GM19025 (cell line): ENCODE measurements around the gene CANT1.
"Not testable (repeated sequence)": the region's sequence is repeated elsewhere in the genome, so short reads cannot be mapped to it uniquely, and the experiment has no call there.

Experiments
- ATAC-seq: cut with Tn5 transposase; IDR thresholded peaks from one replicate; pipeline ENCODE4 v1.9.1; 2021; ENCODE audit warnings: mild to moderate bottlenecking, low read depth, moderate library complexity; ENCODE audit not compliant: unreplicated experiment

CANT1 gene

DNA sequence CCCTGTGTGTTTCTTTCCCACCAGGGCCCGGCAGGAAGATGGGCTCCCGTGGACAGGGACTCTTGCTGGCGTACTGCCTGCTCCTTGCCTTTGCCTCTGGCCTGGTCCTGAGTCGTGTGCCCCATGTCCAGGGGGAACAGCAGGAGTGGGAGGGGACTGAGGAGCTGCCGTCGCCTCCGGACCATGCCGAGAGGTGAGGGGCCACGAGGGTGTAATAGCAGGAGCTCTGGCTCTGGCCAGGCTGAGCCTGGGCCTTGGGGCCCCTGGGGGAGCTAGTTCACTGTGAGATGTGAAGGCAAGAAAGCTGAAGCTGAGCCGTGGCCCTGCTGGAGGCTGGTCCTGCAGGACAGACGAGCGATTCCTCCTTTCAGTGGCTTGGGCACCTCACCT, 34.4 kb upstream of the CANT1 start:
- no peak for ATAC-seq

DNA sequence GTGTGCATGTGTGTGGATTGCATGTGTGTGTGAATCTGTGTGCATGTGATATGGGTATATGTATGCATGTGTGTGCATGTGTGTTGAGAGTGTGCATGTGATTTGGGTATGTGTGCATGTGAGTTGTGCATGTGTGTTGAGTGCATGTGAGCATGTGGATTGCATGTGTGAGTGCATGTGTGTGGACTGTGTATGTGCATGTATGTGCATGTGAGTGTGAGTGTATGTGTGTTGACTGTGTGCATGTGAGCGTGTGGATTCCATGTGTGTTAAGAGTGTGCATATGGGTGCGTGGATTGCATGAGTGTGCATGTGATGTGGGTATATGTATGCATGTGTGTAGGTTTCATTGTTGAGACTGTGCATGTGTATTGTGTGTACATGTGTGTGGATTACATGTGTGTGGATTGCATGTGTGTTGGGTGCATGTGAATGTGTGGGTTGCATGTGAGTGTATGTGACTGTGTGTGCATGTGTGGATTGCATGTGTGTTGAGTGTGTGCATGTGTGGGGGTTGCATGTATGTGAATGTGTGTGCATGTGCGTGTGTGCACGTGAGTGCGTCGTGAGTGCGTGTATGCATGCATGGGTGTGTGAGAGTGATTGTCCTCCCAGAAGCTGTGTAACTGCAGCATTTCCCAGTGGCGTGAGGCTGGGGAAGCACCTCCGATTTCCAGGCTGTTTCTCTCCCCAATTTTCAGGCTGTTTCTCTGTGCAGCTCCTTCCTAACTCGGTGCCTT, 33.8 kb upstream of the CANT1 start:
- ATAC-seq = no peak

DNA sequence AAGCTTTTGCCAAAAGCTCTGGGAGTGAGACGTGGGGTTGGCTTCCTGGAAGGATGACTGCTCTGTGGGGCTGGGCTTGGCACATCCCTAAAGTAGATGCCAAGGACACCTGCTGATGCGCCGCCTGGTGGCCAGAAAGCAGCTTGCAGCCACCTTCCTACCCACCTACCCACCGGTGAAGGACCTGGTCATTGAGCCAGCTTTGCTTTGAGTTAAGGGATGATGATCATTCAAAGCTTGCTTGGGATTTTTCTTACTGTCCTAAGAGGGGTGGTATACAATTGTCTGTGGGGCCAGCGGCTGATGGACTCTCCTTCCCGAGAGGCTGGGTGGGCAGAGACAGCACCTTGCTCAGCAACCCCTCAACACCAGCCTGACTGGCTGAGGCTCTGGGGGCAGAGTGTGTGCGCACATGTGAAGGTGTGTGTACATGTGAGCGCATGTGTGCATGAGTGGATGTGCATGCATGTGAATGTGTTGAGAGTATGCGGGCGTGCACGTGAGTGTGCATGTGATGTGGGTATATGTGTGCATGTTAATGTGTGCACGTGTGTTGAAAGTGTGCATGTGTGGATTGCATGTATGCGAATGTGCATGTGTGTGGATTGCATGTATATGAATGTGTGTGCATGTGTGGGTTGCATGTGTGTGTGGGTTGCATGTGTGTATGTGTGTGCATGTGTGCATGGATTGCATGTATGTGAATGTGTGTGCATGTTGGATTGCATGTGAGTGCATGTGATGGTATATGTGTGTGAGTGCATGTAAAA, 33.0 kb upstream of the CANT1 start:
- ATAC-seq = no peak

DNA sequence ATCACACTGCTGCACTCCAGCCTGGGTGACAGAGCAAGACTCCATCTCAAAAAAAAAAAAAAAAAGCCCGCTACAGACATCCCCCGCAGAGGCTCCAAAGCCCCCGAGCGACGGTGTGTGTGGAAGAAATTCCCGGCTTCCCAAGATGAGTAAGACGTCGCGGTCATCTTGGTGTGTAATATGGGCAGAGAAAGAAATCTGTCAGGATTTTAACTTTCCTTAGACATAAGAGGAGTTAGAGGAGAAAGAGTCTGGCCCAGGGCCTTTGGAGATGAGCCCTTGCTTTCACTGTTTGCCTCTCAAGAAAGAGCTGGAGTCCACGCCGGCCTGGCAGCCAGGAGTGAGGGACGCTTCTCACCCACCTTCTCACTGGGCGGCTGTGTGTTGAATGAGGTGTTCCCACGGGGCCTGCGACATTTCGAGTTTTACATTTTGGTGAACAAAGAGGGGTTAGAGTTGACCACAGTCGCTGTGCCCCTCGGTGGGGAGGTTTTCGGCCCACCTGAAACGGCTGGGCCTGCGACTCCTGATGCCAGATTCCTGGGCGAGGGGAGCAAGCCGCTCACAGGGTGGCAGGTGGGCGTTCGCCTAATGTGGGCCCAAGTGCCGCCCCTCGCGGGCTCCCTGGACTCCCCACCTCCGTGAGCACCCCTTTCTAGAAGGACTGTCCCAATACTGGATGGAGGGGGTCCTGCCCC, 32.3 kb upstream of the CANT1 start:
- ATAC-seq = no peak

DNA sequence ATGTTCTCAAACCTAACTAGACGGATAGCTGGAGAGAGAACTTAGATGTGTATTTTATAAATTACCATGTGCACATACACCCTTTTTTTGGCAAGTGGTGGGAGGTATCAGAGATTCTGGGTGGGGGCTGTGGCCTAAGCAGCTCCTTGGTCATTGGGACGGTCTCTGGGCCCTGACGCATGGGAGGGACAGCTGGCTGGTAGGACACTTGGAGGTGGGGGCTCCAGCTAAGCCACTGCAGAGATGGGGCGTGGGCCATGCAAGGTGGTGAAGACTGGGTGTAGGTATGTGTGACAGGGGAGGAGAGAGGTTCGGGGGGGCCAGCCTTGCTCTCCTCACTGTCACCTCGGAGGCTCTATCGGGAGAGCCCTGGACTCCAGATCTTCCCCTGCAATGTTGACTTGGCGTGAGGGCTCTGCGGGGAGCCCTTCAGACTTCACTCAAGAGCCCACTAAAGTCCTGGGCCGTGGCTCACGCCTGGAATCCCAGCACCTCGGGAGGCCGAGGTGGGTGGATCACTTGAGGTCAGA, 31.5 kb upstream of the CANT1 start:
- ATAC-seq = no peak

DNA sequence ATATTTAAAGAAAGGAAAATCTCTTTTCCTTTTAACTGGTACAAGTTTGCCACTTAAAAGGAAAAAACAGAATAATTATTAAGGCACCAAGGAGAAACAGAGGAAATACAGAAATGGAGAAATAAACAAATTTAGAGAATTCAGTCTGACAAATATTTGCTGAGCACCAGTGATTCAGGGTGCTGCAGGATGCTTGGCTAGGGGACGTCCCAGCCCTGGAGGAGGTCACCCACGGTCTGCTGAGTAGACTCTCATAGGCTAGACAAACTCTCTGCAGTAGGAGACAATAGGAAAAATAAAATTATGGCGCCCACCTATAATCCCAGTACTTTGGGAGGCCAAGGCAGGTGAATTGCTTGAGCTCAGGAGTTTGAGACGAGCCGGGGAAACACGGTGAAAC, 30.3 kb upstream of the CANT1 start:
- no peak for ATAC-seq

DNA sequence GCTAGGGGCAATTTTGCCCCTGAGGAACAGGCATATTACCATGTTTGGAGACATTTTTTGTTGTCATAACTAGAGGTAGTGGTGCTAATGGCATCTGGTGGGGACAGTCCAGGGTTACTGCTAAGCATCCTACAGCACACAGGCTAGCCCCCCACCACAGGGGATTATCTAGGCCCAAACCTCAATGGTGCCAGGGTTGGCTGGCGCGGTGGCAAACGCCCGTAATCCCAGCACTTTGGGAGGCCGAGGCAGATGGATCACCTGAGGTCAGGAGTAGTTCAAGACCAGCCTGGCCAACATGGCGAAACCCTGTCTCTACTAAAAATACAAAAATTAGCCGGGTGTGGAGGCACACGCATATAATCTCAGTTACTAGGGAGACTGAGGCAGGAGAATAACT, 29.6 kb upstream of the CANT1 start:
- ATAC-seq = no peak

DNA sequence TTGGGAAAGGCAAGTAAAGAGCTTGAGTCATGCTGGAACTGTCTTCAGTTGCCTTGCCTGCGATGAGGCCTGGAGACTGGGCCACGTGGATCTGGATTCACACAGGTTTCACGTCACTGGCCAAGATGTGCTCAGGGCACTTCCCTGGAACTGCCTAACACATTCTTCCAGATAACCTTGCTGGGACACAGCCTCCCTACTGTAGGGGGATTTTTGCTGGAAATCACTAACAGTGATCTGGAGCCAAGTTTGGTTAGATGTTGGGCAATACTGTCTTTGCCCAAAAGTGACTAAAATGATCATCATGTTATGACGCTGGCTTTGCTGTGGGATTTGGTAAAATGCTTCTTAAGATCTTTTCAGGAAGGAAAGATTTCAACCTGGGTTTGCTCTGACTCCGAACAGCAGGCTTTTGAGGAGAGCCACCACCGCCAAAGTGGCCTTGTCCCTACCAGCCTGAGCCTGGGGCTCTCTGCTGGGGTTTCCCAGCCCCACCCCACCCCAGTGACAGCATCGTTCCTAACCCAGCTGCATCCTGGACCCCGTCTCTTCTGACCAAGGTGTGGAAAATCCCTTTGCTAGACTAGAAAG, 29.1 kb upstream of the CANT1 start:
- no peak for ATAC-seq

DNA sequence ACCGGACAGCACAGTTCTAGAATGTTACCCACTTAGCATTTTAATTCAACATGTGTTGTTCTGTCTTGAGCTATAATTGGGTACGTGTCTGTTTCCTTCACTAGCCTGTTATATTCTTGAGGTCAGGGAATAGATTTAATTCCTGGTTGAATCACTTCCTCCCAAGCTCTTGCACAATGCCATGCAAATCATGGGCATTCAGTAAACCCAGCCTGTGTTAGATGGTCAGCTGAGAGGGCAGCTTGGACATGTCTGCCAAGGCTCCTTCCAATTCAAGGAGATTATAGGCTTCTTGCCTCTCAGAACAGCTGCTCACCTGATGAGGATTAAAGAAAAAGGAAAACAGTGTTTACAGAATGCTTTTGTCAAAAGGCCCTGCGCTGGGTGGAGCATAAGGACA, 27.0 kb upstream of the CANT1 start:
- ATAC-seq = no peak

DNA sequence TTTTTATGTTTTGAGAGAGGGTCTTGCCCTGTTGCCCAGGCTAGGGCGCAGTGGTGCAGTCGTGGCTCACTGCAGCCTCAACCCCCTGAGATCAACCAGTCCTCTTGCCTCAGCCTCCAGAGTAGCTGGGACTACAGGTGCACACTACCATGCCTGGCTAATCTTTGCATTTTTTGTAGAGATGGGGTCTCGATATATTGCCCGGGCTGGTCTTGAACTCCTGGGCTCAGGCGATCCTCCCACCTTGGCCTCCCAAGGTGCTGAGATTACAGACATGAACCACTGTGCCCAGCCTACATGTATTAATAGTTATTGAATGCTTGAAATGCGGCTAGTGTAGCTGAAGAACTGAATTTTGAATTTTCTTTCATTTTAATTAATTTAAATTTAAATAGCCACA, 26.6 kb upstream of the CANT1 start:
- ATAC-seq = no peak

DNA sequence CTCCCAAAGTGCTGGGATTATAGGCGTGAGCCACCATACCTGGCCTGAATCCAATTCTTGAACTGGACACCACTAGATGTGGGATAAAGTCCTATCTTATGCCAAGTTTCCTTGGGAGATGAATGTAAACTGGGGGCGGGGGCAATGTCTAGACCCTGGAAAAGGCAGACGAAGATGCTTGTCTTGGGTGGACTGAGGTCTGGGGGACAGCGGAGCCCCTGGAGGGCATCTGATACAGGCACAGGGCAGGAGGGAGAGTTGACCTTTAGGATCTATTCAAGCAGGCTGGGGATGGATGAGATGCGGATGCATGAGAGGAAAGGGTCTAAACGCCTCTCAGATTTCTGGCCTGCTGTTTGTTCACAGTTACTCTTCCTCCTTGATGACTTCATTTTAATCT, 26.1 kb upstream of the CANT1 start:
- ATAC-seq = no peak

DNA sequence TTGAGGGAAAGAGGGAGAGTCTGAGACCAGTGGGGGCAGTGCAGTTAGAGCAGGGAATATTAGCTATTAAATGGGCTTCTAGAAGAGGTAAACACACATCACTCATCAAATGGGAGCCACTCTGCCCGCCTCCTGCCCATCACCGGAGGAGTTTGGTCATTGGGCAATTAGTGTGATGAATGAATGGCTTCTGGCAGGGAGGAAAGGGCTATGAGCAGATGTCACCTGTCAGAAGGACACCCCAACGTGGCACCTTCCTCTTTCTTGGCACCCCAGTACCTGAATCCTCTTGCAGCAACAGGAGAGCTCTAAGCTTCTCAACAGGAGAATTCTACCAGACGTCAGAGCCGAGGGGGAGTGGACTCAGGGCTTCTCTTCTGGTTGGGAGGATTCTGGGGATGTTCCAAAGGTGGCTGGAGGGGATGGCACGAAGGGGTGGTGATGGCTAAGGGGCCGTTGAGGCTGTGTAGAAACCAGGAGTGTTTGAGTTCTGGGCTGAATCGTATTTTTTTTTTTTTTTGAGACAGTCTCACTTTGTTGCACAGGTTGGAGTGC, 25.4 kb upstream of the CANT1 start:
- ATAC-seq = no peak

DNA sequence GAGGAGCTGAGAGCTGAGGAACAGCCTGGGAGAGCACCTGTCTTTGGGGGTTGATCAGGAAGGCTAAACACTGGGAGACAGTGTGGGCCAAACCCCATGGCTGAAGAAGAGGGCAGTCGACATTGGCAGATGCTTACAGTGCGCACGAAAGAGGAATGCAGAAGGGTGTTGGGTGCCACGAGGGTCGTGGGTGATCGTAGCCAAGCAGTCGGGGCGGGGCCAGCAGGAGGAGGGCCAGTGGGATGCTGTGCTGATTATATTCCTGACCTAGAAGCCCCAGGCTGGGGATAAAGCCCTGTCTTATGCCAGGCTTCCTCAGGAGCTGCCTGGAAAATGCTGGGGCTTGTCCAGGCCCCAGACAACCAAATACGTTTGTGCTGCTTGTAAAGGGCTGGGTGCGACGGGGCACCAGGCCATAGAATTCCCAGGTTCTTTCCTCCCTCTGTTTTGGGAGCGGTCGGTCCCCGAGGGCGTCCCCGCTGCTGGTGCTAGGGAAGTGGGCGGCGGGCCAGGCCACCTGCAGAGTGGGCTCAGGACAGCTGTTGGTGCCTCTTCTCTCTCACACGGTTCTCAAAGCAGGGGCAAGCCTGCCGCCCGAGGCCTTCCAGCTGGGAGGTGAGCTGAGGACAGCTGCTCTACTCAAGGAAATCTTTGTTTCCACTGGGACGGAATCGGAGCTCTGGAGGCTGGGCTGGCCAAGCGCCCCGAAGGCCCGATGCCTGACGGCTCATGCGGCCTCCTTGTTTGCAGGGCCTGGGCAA, 24.4 kb upstream of the CANT1 start:
- ATAC-seq = no peak

DNA sequence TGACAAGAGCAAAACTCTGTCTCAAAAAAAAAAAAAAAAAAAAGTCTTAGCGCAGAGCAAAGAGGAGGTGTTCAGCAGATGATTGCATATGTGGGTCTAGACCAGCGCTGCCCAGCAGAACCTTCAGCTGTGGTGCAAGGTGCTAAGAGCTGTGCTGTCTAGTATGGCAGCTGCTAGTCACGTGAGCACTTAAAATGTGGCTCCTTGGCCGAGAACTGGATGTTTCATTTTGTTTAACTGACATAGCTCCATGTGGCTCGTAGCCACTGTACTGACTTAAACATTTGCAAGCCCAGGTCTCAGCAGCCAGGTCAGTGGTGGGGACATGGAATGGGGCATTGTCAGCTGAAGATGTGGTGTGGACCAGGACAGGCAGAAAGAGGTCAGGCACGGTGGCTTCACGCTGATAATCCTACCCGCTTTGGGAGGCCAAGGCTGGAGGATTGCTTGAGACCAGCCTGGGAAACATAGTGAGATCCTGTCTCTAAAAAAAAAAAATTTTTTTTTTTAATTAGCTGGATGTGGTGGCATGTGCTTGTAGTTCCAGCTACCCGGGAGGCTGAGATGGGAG, 23.6 kb upstream of the CANT1 start:
- no peak for ATAC-seq

DNA sequence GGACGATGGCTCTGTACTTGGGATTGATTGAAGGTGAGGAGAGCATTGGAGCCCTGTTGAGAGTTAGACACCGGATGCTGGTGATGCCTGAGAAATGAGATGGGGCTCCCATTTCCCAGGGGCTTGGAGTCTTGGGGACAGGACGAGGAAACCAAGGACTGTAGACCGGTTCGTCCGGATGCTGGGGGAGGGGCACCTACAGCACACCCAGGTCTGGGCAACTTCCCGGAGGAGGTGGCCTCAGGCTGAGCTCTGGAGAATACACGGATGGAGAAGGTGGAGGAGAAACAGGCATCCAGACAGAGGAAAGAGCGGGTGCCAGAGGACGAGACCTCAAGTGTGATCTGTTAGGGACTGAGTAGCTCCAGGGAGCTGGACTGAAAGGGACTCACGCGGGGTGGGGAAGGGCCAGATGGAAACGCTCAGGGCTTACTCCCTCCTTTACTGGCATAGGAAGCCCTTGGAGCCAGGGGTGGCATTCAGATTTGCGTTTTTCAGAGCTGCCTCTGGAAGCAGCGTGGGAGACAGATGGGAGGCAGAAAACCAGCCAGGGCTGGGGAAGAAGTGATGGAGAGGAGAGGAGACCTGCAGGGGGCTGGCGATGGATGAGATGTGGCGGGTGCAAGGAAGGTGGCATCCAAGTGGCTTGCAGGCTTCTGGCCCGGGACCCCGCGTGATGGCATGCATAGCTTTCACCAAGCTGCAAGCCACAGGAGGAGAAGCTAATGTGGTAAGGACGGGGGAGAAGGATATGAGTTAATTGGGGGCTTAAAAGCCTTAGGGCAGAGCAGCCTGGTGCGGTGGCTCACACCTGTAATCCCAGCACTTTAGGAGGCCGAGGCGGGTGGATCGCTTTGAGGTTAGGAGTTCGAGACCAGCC, 22.7 kb upstream of the CANT1 start:
- no peak for ATAC-seq

DNA sequence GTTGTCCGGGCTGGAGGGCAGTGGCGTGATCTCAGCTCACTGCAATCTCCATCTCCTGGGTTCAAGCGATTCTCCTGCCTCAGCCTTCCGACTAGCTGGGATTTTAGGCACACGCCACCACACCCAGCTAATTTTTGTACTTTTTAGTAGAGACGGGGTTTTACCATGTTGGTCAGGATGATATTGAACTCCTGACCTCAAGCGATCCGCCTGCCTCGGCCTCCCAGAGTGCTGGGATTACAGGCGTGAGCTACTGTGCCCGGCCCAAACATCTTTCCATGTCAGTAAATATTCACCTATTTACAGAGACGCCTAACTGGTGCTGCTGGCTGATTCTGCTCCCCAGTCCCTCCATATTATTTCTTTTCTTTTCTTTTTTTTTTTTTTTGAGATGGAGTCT, 21.1 kb upstream of the CANT1 start:
- ATAC-seq = not testable (repeated sequence)

DNA sequence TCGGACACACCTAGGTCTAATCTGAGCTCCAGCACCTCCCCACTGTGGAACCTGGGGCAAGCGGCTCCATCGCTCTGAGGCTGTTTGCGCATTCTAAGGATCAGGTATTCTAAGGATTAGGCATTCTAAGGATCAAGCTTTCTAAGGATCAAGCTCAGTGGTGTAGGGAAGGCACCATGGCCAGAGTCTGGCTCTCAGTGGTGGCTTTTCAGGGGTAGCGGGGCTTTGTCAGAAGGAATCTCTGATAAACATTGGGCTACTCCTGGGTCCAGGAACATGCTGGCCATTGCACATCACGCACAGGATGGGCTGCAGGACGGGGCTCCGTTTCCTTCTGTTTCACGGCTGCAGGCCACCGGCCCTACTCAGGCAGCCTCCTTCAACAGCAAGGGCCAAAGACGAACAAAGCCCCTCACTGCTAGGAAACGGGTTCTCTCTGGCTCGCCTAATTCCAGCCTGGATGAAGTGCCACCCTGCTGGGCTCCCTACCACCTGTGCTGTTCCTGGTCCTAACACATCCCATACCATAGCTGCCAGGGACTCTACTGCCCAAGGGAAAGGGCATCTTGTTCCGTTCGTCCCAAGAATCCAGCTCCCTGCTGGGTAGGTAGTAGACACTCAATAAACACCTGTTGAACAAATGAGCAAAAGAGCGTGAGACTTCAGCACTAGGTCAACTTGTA, 19.9 kb upstream of the CANT1 start:
- ATAC-seq = no peak
